SJSA1 (cell line): ENCODE data around the gene ADCY9. TPM values are rescaled to one million over a fixed set of nuclear protein-coding genes. Genes with fewer than 3 reads are reported as not detected.
"Not testable (repeated sequence)": the region's sequence is repeated elsewhere in the genome, so short reads cannot be mapped to it uniquely, and the experiment has no call there.

Experiments
- DNase-seq, 2 experiments: peaks; one replicate each; pipeline ENCODE4 v3.0.0-alpha.2; 2015 to 2020; ENCODE audit warnings: low spot score in 2 of 2, low read depth in 1 of 2
- H3K27ac ChIP-seq: fragments of 250-450 bp; sonication (Bioruptor Pico); 2 replicates; pipeline ENCODE4 v1.5.1; 2020; ENCODE audit warnings: mild to moderate bottlenecking, moderate library complexity
- H3K27me3 ChIP-seq: fragments of 250-450 bp; sonication (Bioruptor Pico); replicated peaks from 2 replicates; pipeline ENCODE4 v1.5.1; 2020; ENCODE audit warnings: mild to moderate bottlenecking, moderate library complexity
- H3K36me3 ChIP-seq: fragments of 250-450 bp; sonication (Bioruptor Pico); 2 replicates; pipeline ENCODE4 v1.5.1; 2020; ENCODE audit warnings: mild to moderate bottlenecking
- H3K4me1 ChIP-seq: fragments of 250-450 bp; sonication (Bioruptor Pico); replicated peaks from 2 replicates; pipeline ENCODE4 v1.6.1; 2021; ENCODE audit warnings: mild to moderate bottlenecking
- H3K4me3 ChIP-seq: fragments of 250-450 bp; sonication (Bioruptor Pico); 2 replicates; pipeline ENCODE4 v1.5.1; 2020; ENCODE audit warnings: mild to moderate bottlenecking
- H3K9me3 ChIP-seq: fragments of 250-450 bp; sonication (Bioruptor Pico); replicated peaks from 2 replicates; pipeline ENCODE4 v1.5.1; 2020; ENCODE audit warnings: mild to moderate bottlenecking
- total RNA-seq: library from RNA; depleted of rRNA; stranded (reverse); fragments of >200 nt; shearing (Covaris generic); gene quantifications from 2 replicates; pipeline ENCODE4 v1.2.3, GENCODE V29; 2014

The ADCY9 gene
- total RNA-seq, 1 experiment from 2014 or later, result 29.8 TPM

GRCh38 chr16:3949946-3950342, 166.3 kb downstream of the ADCY9 start:
- peaks cover 69% of the 10 kb centered on the region for H3K4me1 ChIP-seq
- H3K27me3 ChIP-seq, result no peaks in the 10 kb centered on the region
- H3K9me3 ChIP-seq, result no peaks in the 10 kb centered on the region
- no peak for DNase-seq
- peak overlapping the region; percentile 26 for H3K4me3 ChIP-seq
- peak overlapping the region; percentile 73 for H3K27ac ChIP-seq
- H3K36me3 ChIP-seq, result no peaks in the 10 kb centered on the region

- DNase-seq, result peak in 1 of 2 experiments; percentile 48
- Histone ChIP-seq H3K36me3 (no peaks in the 10 kb centered on the region), H3K27me3 (no peaks in the 10 kb centered on the region), H3K9me3 (no peaks in the 10 kb centered on the region), H3K27ac (peak overlapping the region; percentile 73), H3K4me1 (peaks cover 70% of the 10 kb centered on the region), H3K4me3 (peak overlapping the region; percentile 26)
Measured at GRCh38 chr16:3949287-3949686, 167.0 kb downstream of the ADCY9 start.

DNA sequence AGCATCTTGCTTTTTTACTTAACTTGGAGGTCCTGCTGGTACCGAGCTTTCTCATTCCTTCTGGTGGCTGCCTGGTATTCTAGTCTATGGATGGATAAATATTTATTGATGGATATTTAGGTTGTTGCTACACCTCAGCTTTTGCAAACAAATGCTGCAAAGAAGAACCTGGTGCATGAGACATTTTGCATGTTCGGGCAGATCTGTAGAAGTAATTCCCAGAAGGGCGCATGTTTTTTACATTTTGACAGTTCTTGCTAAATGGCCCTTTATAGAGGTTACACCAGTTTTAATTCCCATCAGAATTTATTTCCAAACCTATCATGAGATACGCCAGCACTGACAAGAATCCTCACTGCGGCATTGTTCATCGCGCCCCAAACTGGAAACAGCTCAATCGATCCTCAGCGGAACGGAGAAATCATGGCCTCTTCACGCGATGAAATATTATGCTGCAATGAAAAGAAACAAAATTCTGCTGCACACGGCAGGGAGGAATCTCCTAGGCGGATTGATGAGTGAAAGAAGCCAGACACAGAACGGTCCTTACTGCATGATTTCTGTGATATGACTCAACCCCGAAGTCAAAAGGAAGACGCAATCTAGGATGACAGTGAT, 167.8 kb downstream of the ADCY9 start:
- H3K4me1 ChIP-seq, result peaks cover 69% of the 10 kb centered on the region
- H3K27ac ChIP-seq, result no peak overlapping the region
- H3K4me3 ChIP-seq, result no peak overlapping the region

GRCh38 chr16:3946604-3947180, 169.6 kb downstream of the ADCY9 start:
- H3K4me1 ChIP-seq, result peaks cover 54% of the 10 kb centered on the region
- no peak overlapping the region for H3K4me3 ChIP-seq
- H3K27me3 ChIP-seq, result no peaks in the 10 kb centered on the region
- DNase-seq, result no peak
- H3K9me3 ChIP-seq, result no peaks in the 10 kb centered on the region
- peak overlapping the region; percentile 79 for H3K27ac ChIP-seq
- H3K36me3 ChIP-seq, result peaks cover 5% of the 10 kb centered on the region

More for the DNA sequence above, 167.8 kb downstream of the ADCY9 start:
- H3K9me3 ChIP-seq, result no peaks in the 10 kb centered on the region
- H3K27me3 ChIP-seq, result no peaks in the 10 kb centered on the region
- H3K36me3 ChIP-seq, result no peaks in the 10 kb centered on the region
- no peak for DNase-seq

DNA sequence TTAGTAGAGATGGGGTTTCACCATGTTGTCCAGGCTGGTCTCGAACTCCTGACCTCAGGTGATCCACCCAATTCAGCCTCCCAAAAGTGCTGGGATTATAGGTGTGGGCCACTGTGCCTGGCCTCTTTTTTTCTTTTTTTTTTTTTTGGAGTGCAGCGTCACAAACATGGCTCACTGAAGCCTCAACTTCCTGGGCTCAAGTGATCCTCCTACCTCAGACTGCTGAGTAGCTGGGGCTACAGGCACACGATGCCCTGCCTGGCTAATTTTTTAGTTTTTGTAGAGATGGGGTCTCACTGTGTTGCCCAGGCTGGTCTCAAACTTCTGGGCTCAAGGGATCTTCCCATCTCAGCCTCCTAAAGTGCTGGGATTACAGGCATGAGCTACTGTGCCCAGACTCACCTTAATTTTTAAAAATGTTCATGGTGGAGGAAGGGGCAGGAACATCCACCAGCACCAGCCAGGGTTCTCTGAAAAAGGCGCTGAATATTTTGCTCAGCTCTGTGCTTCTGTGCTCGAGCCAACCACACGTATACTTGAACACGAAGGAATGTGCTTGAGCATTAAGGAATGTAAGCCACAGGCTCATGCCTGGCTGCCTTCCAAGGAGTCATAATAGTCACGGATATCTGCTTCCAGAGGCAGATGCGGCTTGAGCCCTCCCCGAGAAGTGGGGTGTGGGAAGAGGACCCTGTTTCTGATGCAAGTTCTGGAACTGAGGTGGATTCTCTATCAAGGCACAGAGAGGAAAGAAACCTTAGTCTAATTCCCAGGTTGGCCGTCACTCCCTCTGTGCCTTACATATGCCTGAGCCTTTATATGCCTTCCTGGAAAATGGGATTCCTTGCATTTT, 170.3 kb downstream of the ADCY9 start:
- Histone ChIP-seq H3K27me3 (no peaks in the 10 kb centered on the region), H3K9me3 (no peaks in the 10 kb centered on the region), H3K4me1 (peaks cover 49% of the 10 kb centered on the region), H3K4me3 (no peak overlapping the region), H3K27ac (peak overlapping the region; percentile 79), H3K36me3 (peaks cover 5% of the 10 kb centered on the region)
- peak; percentile 88 to 95 for DNase-seq

- H3K4me3 ChIP-seq, H3K27me3 ChIP-seq, DNase-seq, H3K27ac ChIP-seq, H3K9me3 ChIP-seq, H3K36me3 ChIP-seq: not testable (repeated sequence)
- H3K4me1 ChIP-seq, result peaks cover 45% of the 10 kb centered on the region
Measured at GRCh38 chr16:3944457-3944856, 171.8 kb downstream of the ADCY9 start.

GRCh38 chr16:3942146-3942545, 174.1 kb downstream of the ADCY9 start:
- not testable (repeated sequence) for H3K27me3 ChIP-seq, H3K4me3 ChIP-seq, DNase-seq, H3K36me3 ChIP-seq, H3K27ac ChIP-seq, H3K9me3 ChIP-seq
- H3K4me1 ChIP-seq, result peaks cover 47% of the 10 kb centered on the region

DNA sequence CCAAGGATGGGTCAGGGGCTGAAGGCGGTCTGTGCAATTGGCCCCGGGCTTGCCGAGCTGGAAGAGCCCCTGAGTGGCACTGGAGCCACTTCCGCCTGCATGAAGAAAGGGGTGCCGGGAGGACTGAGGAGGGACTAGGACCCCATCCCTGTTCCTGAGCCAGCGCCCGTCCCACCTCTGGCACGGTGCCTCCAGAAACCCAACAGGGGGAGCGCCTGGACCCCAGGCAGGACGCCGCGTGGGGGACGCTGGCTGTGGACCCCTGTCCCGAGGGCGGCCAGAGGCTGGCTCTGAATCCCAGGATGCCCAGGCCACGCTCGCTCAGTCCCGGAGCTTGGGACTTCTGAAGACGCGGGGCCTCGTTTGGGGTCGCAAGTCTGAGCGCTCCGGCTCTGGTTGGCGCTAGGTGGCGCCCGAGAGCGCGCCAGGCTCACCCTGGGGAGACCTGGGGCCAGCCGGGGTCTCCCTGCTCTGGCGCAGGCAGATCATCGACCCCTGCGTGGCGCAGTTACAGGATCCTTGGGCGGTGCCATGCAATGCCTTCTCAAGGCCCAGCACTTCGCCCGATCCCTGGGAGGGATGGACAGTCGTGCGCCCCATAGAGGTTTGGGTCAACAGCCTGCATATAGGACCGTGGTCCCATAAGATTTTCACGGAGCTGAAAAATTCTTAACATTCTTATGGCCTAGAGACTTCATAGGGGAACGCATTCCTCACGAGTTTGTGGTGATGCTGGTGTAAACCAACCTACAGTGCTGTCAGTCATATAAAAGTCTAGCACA, 177.2 kb downstream of the ADCY9 start:
- peak; percentile 93 to 96 for DNase-seq
- Histone ChIP-seq H3K27me3 (no peaks in the 10 kb centered on the region), H3K36me3 (peaks cover 9% of the 10 kb centered on the region), H3K4me1 (peaks cover 32% of the 10 kb centered on the region), H3K27ac (peak overlapping the region; percentile 71), H3K9me3 (no peaks in the 10 kb centered on the region), H3K4me3 (peak overlapping the region; percentile 2; the same call in 1 of the 2 replicates)

DNA sequence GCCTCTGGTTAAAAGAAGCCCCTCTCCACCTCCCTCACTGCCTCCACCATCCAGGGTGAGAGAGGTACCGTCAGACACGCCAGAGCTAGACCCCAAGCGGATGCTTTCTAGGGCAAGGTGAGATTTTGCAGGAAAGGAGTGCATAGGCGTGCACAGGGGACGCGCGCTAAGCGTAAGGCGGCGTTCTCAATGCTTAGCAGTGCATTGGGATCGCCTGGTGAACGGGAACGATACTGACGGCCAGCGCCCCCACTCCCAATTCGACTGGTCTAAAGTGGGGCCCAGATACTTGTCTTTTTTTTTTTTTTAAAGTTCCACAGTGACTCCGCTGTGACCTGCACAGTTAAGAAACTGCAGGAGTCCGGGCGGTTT, 177.8 kb downstream of the ADCY9 start:
- DNase-seq, result no peak
- H3K9me3 ChIP-seq, result no peaks in the 10 kb centered on the region
- H3K27me3 ChIP-seq, result no peaks in the 10 kb centered on the region
- peaks cover 9% of the 10 kb centered on the region for H3K36me3 ChIP-seq
- H3K4me3 ChIP-seq, result no peak overlapping the region
- peaks cover 32% of the 10 kb centered on the region for H3K4me1 ChIP-seq
- H3K27ac ChIP-seq, result no peak overlapping the region

DNA sequence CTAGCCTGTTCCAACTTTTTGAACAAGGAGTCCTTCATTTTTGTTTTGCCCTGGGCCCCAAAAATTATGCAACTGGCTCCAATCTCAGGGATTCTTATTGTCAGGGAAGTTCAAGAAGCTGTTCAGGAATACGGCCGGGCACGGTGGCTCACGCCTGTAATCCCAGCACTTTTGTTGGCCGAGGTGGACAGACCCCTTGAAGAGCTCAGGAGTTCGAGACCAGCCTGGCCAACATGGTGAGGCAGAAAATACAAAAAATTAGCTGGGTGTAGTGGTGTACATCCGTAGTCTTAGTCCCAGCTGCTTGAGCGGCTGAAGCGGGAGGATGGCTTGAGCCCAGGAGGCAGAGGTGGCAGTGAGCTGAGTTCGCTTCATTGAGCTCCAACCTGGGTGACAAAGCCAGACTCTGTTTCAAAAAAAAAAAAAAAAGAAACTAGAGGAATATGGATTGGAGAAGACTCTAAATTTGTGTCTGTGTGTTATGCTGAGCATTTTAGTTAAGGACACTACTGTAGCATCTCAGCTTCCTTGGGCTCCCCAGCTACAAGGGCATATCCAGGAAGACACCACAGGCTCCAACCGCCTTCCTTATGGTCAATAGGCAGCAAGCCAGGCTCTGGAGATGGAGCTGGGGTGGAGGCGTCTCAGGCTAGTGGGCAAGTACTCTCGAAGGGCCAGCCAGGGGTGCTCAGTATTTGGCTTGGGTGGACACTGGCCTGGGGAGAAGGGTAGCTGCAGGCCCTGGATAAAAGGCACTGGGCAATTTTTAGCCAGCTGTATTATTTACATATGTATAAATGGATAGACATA, 179.0 kb downstream of the ADCY9 start:
- Histone ChIP-seq H3K36me3 (0 out of 2 replicates have a peak, but pooled peaks cover 4% of the 10 kb centered on the region), H3K27ac (no peak overlapping the region), H3K9me3 (no peaks in the 10 kb centered on the region), H3K4me3 (no peak overlapping the region), H3K4me1 (peaks cover 32% of the 10 kb centered on the region), H3K27me3 (no peaks in the 10 kb centered on the region)
- no peak for DNase-seq

- Histone ChIP-seq H3K4me3 (no peak overlapping the region), H3K27me3 (no peaks in the 10 kb centered on the region), H3K36me3 (0 out of 2 replicates have a peak, but pooled peaks cover 4% of the 10 kb centered on the region), H3K9me3 (no peaks in the 10 kb centered on the region), H3K4me1 (peaks cover 32% of the 10 kb centered on the region), H3K27ac (no peak overlapping the region)
- no peak for DNase-seq
Measured at GRCh38 chr16:3935921-3936320, 180.3 kb downstream of the ADCY9 start.

GRCh38 chr16:3934491-3935181, 181.6 kb downstream of the ADCY9 start:
- H3K27me3 ChIP-seq, result no peaks in the 10 kb centered on the region

More at GRCh38 chr16:3934491-3935181, 181.6 kb downstream of the ADCY9 start:
- Histone ChIP-seq H3K9me3 (no peaks in the 10 kb centered on the region), H3K36me3 (0 out of 2 replicates have a peak, but pooled peaks cover under 1% of the 10 kb centered on the region), H3K4me3 (no peak overlapping the region), H3K4me1 (peaks cover 23% of the 10 kb centered on the region), H3K27ac (no peak overlapping the region)
- DNase-seq, result peak in 1 of 2 experiments; percentile 75
